H54 (cell line): Measurements from ENCODE around the gene TMIGD2.
"Not testable (repeated sequence)": the region's sequence is repeated elsewhere in the genome, so short reads cannot be mapped to it uniquely, and the experiment has no call there.

ENCODE experiments used
- DNase-seq: peaks from one replicate; pipeline ENCODE4 v3.0.0; 2011; ENCODE audit warnings: low spot score, mixed read lengths; ENCODE audit not compliant: insufficient read length
- FAIRE-seq: peaks from 3 replicates; lab custom pipeline; 2011; peaks lifted over from hg19 to GRCh38; lab: Jason Lieb, UNC
- POLR2A ChIP-seq: IDR thresholded peaks from 2 replicates; pipeline ENCODE4 v1.6.1; 2011; ENCODE audit warnings: low read depth, mild to moderate bottlenecking, low read length

The TMIGD2 gene

DNA sequence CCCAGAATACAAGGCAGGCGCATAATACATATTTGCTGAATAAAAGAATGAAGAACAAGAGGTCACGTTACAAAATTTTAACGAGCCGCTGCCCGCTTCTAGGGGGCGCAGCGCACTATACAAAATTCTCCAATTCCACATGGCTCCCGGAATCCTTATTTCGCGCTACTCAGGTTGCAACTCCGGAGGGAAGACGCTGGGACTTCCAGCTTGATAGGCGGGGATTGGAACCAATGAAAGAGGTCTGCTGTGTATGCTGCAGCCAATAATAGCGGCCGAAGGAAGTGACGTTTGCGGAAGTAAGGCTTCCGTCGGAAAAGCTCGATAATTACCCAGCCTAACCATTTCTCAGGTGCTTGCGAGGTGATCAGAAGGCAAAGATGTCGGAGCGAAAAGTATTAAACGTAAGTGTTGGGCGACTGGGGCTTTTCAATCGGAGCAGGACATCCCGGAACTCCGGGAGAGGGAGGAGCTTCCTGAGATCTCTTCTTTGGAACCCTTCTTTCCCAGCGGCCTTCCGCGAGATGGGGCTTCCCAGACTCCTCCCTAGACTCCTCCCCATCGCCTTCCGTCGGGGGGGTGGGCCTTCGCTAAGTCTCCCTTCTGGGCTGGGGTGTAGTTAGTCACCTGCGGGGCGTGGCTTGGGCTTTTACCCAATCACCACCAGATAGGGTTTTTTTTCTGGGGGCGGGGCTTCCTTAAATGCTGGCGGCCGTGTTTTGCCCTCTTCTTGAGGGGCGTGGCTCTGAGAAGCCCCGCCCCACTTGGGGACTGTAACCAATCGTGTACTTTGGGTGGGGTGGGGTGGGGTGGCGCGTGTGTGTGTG is 55.2 kb downstream of the TMIGD2 start, which contains the start of gene YJU2:
YJU2 (plus strand) TSS at position 314 of the 827 bp plus-strand sequence; CDS start at position 381, 67 bp downstream.
- FAIRE-seq (no peak), DNase-seq (peak; percentile 97)
- TF ChIP-seq POLR2A: no peak; the same call in 1 of the 2 replicates

DNA sequence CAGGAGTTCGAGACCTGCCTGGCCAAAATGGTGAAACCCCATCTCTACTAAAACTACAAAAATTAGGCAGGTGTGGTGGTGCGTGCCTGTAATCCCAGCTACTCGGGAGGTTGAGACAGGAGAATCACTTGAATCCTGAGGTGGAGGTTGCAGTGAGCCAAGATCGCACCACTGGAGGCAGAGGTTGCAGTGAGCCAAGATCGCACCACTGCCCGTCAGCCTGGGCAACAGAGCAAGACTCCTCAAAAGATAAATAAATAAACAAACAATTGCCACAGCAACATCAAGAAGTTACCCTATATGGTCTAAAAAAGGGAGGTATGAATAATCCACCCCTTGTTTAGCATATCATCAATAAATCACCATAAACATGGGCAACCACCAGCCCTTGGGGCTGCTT is 56.3 kb downstream of the TMIGD2 start:
- not testable (repeated sequence) for DNase-seq, FAIRE-seq
